Measurements from ENCODE around the gene SCARB1.

- no peak for TF ChIP-seq CTCF (tag by site-specific recombination; IDR thresholded peaks at IDR 0.05)
- no peak for TF ChIP-seq ZNF146 (tag by site-specific recombination; IDR thresholded peaks at IDR 0.05)
- TF ChIP-seq ZFP41 (tag by site-specific recombination; IDR thresholded peaks at IDR 0.05; ENCODE audit: borderline replicate concordance), result no peak
- no peak for TF ChIP-seq ZNF266 (tag by site-specific recombination; IDR thresholded peaks at IDR 0.05; ENCODE audit: low read depth)
- no peak for TF ChIP-seq SP7 (tag by site-specific recombination; IDR thresholded peaks at IDR 0.05)
- TF ChIP-seq ZNF624 (tag by site-specific recombination; IDR thresholded peaks at IDR 0.05), result no peak
- TF ChIP-seq ZNF114 (tag by site-specific recombination; IDR thresholded peaks at IDR 0.05), result no peak
These were observed 118.8 kb downstream of the SCARB1 start for GRCh38 chr12:124744659-124745464.
